Skeletal muscle tissue (tissue), 4 donors: ENCODE data around the gene PCA3. TPM values are rescaled to one million over a fixed set of nuclear protein-coding genes. Genes with fewer than 3 reads are reported as not detected.

ENCODE experiments used
- H3K27ac ChIP-seq: one replicate; pipeline ENCODE4 v1.7.0; 2013; ENCODE audit warnings: mild to moderate bottlenecking, low read depth, low read length, inconsistent platforms
- H3K27me3 ChIP-seq, 3 donors: one replicate each; pipeline ENCODE4 v1.7.0; 2013; ENCODE audit warnings: low read length in 3 of 3; ENCODE audit not compliant: control insufficient read depth in 3 of 3, insufficient read depth in 3 of 3
- H3K36me3 ChIP-seq, 3 donors: one replicate each; pipeline ENCODE4 v1.7.0; 2013; ENCODE audit warnings: low read length in 3 of 3; ENCODE audit not compliant: control insufficient read depth in 3 of 3, insufficient read depth in 3 of 3
- H3K4me1 ChIP-seq, 3 donors: one replicate each; pipeline ENCODE4 v1.7.0; 2013; ENCODE audit warnings: low read length in 3 of 3, mild to moderate bottlenecking in 3 of 3; ENCODE audit not compliant: control insufficient read depth in 3 of 3, insufficient read depth in 3 of 3
- H3K4me3 ChIP-seq, 3 donors: one replicate each; pipeline ENCODE4 v1.7.0; 2013; ENCODE audit warnings: low read length in 3 of 3
- H3K9ac ChIP-seq, 3 donors: one replicate each; pipeline ENCODE4 v1.7.0; 2013; ENCODE audit warnings: low read length in 3 of 3, mild to moderate bottlenecking in 3 of 3, moderate library complexity in 2 of 3, low read depth in 1 of 3
- H3K9me3 ChIP-seq, 3 donors: one replicate each; pipeline ENCODE4 v1.7.0; 2013; ENCODE audit warnings: low read length in 3 of 3; ENCODE audit not compliant: control insufficient read depth in 3 of 3
- total RNA-seq: library from RNA; depleted of rRNA; stranded (reverse); fragments of >200 nt; gene quantifications from one replicate; pipeline ENCODE4 v1.2.3, GENCODE V29; 2014
- donor health status: Osteomylitis.

PCA3 gene
- total RNA-seq, 1 donor from 2014 or later, result not detected

DNA sequence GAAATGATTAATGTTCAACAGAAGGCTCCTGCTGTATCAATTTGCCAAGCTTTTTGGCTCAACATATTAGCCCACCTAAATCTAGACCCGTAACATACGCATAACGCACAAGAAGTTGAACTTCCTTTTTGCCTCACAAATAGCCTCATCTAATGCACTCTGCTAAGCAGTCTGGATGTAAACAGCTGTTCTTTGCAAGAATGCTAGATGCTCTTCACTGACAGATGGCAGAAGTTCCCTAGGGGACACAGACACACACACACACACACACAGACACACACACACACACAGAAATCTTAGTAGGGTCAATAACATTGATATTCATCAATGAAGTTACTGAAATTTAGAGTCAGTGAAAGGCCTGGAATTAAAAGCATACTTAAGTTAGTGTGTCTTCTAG is 13.2 kb upstream of the PCA3 start:
- Histone ChIP-seq H3K4me1 (no peaks in the 10 kb centered on the region), H3K36me3 (no peaks in the 10 kb centered on the region), H3K9ac (no peak overlapping the region), H3K9me3 (no peaks in the 10 kb centered on the region), H3K27ac (no peak overlapping the region), H3K4me3 (no peak overlapping the region), H3K27me3 (no peaks in the 10 kb centered on the region)

DNA sequence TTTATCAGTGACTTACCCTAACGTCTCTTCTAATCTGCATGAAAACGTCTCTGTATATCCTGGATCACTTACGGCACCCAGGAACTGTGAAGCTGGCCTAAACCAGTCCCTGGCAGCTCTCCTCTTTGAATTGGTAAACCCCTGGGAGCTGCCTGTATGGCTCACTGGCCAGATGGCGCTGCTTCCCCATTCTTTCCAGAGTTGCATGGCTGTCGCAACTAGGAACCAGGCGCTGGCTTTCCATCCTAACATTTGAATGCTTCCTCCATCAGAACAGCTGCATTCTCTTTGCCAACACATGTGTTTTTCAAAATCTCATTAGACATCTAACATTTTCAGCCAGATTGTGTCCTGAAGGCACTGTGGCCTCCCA is 8.0 kb upstream of the PCA3 start:
- no peaks in the 10 kb centered on the region for H3K27me3 ChIP-seq
- no peaks in the 10 kb centered on the region for H3K36me3 ChIP-seq
- no peaks in the 10 kb centered on the region for H3K9me3 ChIP-seq
- no peak overlapping the region for H3K9ac ChIP-seq
- no peaks in the 10 kb centered on the region for H3K4me1 ChIP-seq
- no peak overlapping the region for H3K4me3 ChIP-seq
- H3K27ac ChIP-seq, result no peak overlapping the region

- Histone ChIP-seq H3K27me3 (no peaks in the 10 kb centered on the region), H3K4me1 (no peaks in the 10 kb centered on the region), H3K9ac (no peak overlapping the region), H3K36me3 (no peaks in the 10 kb centered on the region), H3K27ac (no peak overlapping the region), H3K9me3 (no peaks in the 10 kb centered on the region), H3K4me3 (no peak overlapping the region)
Measured at GRCh38 chr9:76756941-76757673, 7.1 kb upstream of the PCA3 start.

GRCh38 chr9:76758476-76758875 is 5.8 kb upstream of the PCA3 start:
- Histone ChIP-seq H3K9me3 (no peaks in the 10 kb centered on the region), H3K4me1 (no peaks in the 10 kb centered on the region), H3K36me3 (no peaks in the 10 kb centered on the region), H3K27ac (no peak overlapping the region), H3K27me3 (no peaks in the 10 kb centered on the region), H3K4me3 (no peak overlapping the region), H3K9ac (no peak overlapping the region)

- Histone ChIP-seq H3K4me3 (no peak overlapping the region), H3K4me1 (no peaks in the 10 kb centered on the region), H3K36me3 (no peaks in the 10 kb centered on the region), H3K9ac (no peak overlapping the region), H3K9me3 (no peaks in the 10 kb centered on the region), H3K27me3 (no peaks in the 10 kb centered on the region), H3K27ac (no peak overlapping the region)
Measured at GRCh38 chr9:76759732-76760131, 4.5 kb upstream of the PCA3 start.

DNA sequence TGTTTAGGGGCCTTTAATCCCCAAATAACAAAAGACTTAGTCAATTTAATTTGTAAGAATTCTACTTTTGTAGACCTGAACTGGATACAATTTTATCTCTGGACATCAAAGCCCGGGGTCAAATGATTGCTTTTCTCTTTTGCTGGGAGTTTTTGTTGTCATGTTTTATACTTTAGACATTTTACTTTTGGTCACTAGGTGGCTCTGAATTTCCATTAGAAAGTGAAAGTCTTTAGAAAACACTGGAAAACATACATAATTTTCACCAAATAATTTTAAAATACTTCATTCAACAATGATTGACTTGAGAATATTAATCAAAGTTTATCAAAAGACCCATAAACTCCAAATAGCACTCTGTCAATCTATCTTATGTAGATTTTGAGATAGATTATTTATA is 2.8 kb upstream of the PCA3 start:
- H3K27me3 ChIP-seq, result no peaks in the 10 kb centered on the region
- no peaks in the 10 kb centered on the region for H3K9me3 ChIP-seq
- H3K27ac ChIP-seq, result no peak overlapping the region
- H3K4me1 ChIP-seq, result no peaks in the 10 kb centered on the region
- H3K36me3 ChIP-seq, result no peaks in the 10 kb centered on the region
- H3K4me3 ChIP-seq, result no peak overlapping the region
- H3K9ac ChIP-seq, result no peak overlapping the region

GRCh38 chr9:76766126-76766525 is 1.9 kb downstream of the PCA3 start:
- Histone ChIP-seq H3K4me3 (no peak overlapping the region), H3K9ac (no peak overlapping the region), H3K36me3 (no peaks in the 10 kb centered on the region), H3K27ac (no peak overlapping the region), H3K4me1 (no peaks in the 10 kb centered on the region), H3K27me3 (no peaks in the 10 kb centered on the region), H3K9me3 (no peaks in the 10 kb centered on the region)

GRCh38 chr9:76772686-76773445 is 8.6 kb downstream of the PCA3 start:
- no peaks in the 10 kb centered on the region for H3K9me3 ChIP-seq

GRCh38 chr9:76784881-76785280 is 20.6 kb downstream of the PCA3 start:
- no peak overlapping the region for H3K4me3 ChIP-seq
- H3K36me3 ChIP-seq, result no peaks in the 10 kb centered on the region
- H3K9me3 ChIP-seq, result no peaks in the 10 kb centered on the region
- H3K27ac ChIP-seq, result no peak overlapping the region
- H3K9ac ChIP-seq, result no peak overlapping the region
- no peaks in the 10 kb centered on the region for H3K27me3 ChIP-seq
- H3K4me1 ChIP-seq, result no peaks in the 10 kb centered on the region

More at GRCh38 chr9:76772686-76773445, 8.6 kb downstream of the PCA3 start:
- no peaks in the 10 kb centered on the region for H3K4me1 ChIP-seq
- H3K27ac ChIP-seq, result no peak overlapping the region
- H3K36me3 ChIP-seq, result no peaks in the 10 kb centered on the region
- no peak overlapping the region for H3K9ac ChIP-seq
- no peaks in the 10 kb centered on the region for H3K27me3 ChIP-seq
- H3K4me3 ChIP-seq, result no peak overlapping the region

DNA sequence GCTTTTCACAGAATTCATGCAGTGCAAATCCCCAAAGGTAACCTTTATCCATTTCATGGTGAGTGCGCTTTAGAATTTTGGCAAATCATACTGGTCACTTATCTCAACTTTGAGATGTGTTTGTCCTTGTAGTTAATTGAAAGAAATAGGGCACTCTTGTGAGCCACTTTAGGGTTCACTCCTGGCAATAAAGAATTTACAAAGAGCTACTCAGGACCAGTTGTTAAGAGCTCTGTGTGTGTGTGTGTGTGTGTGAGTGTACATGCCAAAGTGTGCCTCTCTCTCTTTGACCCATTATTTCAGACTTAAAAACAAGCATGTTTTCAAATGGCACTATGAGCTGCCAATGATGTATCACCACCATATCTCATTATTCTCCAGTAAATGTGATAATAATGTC is 21.3 kb downstream of the PCA3 start:
- H3K27me3 ChIP-seq, result no peaks in the 10 kb centered on the region
- H3K9ac ChIP-seq, result no peak overlapping the region
- H3K4me1 ChIP-seq, result no peaks in the 10 kb centered on the region
- H3K27ac ChIP-seq, result no peak overlapping the region
- no peak overlapping the region for H3K4me3 ChIP-seq
- no peaks in the 10 kb centered on the region for H3K36me3 ChIP-seq
- H3K9me3 ChIP-seq, result no peaks in the 10 kb centered on the region
